ENCODE measurements around the gene SUFU. TPM values are rescaled to one million over a fixed set of nuclear protein-coding genes. Genes with fewer than 3 reads are reported as not detected.

SUFU gene
- total and polyA plus RNA-seq, 2 of the 13 experiments (the other 11 are each of a cell fraction or from before 2014, with no cell fraction given), result 2.9 to 5.5 TPM

GRCh38 chr10:102583435-102584417, 80.0 kb downstream of the SUFU start (continued):
- TF ChIP-seq, protein P1, sequence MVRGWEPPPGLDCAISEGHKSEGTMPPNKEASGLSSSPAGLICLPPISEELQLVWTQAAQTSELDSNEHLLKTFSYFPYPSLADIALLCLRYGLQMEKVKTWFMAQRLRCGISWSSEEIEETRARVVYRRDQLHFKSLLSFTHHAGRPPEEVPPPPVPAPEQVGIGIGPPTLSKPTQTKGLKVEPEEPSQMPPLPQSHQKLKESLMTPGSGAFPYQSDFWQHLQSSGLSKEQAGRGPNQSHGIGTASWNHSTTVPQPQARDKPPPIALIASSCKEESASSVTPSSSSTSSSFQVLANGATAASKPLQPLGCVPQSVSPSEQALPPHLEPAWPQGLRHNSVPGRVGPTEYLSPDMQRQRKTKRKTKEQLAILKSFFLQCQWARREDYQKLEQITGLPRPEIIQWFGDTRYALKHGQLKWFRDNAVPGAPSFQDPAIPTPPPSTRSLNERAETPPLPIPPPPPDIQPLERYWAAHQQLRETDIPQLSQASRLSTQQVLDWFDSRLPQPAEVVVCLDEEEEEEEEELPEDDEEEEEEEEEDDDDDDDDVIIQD (CRISPR knock-in tag; IDR thresholded peaks at IDR 0.05; ENCODE audit: low read depth), result no peak
- TF ChIP-seq, protein P2, sequence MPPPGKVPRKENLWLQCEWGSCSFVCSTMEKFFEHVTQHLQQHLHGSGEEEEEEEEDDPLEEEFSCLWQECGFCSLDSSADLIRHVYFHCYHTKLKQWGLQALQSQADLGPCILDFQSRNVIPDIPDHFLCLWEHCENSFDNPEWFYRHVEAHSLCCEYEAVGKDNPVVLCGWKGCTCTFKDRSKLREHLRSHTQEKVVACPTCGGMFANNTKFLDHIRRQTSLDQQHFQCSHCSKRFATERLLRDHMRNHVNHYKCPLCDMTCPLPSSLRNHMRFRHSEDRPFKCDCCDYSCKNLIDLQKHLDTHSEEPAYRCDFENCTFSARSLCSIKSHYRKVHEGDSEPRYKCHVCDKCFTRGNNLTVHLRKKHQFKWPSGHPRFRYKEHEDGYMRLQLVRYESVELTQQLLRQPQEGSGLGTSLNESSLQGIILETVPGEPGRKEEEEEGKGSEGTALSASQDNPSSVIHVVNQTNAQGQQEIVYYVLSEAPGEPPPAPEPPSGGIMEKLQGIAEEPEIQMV (CRISPR knock-in tag; IDR thresholded peaks at IDR 0.05; ENCODE audit: low read depth), result no peak
- TF ChIP-seq ZMAT5 (CRISPR knock-in tag; IDR thresholded peaks at IDR 0.05; ENCODE audit: borderline replicate concordance, low read depth) (no peak), ZNF616 (CRISPR knock-in tag; IDR thresholded peaks at IDR 0.05; ENCODE audit: low read depth) (no peak), CHD2 (IDR thresholded peaks at IDR 0.05; ENCODE audit: low read depth, low read length) (no peak), SAP130 (CRISPR knock-in tag; IDR thresholded peaks at IDR 0.05; ENCODE audit: low read depth) (peak; percentile 44), FOXC1 (CRISPR knock-in tag; IDR thresholded peaks at IDR 0.05; ENCODE audit: borderline replicate concordance) (no peak), ZNF556 (CRISPR knock-in tag; IDR thresholded peaks at IDR 0.05; ENCODE audit: borderline replicate concordance) (0 out of 2 replicates have a peak, but pooled peaks have one; percentile 29), ZBED4 (CRISPR knock-in tag; IDR thresholded peaks at IDR 0.05; ENCODE audit: borderline replicate concordance) (no peak)
- TF ChIP-seq, protein P3, sequence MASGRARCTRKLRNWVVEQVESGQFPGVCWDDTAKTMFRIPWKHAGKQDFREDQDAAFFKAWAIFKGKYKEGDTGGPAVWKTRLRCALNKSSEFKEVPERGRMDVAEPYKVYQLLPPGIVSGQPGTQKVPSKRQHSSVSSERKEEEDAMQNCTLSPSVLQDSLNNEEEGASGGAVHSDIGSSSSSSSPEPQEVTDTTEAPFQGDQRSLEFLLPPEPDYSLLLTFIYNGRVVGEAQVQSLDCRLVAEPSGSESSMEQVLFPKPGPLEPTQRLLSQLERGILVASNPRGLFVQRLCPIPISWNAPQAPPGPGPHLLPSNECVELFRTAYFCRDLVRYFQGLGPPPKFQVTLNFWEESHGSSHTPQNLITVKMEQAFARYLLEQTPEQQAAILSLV (CRISPR knock-in tag; IDR thresholded peaks at IDR 0.05; ENCODE audit: borderline replicate concordance), result no peak
- TF ChIP-seq, protein P4, sequence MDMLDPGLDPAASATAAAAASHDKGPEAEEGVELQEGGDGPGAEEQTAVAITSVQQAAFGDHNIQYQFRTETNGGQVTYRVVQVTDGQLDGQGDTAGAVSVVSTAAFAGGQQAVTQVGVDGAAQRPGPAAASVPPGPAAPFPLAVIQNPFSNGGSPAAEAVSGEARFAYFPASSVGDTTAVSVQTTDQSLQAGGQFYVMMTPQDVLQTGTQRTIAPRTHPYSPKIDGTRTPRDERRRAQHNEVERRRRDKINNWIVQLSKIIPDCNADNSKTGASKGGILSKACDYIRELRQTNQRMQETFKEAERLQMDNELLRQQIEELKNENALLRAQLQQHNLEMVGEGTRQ (IDR thresholded peaks at IDR 0.05; ENCODE audit: low read depth, low read length), result no peak
- TF ChIP-seq, protein P4 (CRISPR knock-in tag; IDR thresholded peaks at IDR 0.05; ENCODE audit: borderline replicate concordance), result no peak

Data from HepG2 (cell line).